Left hindlimb (tissue), 1 donor: Measurements from ENCODE around the gene TNFRSF13B.

Experiments
- DNase-seq: peaks from one replicate; pipeline ENCODE4 v3.0.0-alpha.2; 2018

Gene TNFRSF13B

DNA sequence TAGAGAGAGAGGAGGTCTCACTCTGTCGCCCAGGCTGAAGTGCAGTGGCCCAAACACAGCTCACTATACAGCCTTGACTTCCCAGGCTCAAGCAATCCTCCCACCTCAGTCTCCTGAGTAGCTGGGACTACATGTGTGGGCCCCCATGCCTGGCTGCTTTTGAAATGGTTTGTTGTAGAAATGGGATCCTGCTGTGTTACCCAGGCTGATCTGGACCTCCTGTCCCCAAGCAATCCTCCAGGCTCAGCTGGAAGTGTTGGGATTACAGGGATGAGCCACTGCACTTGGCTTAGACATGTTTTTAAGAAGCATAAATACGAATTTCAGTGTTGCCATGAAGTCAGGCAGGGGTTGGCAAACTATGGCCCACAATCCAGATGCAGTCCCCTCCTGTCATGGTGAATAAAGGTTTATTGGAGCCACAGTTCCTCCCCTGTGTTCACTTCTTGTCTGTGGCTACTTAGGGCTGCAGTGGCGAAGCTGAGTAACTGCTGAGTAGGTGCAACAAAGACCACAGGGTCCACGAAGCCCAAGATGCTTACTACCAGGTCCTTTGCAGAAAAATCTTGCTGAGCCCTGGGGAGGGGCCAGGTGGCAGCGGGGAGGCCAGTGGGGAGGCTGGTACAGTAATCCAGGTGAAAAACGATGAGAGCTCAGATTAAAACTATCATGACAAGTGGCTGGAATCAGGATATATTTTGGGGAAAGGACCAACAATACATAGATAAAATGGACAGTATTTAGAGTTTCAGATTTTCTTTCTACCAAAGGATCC is 35.2 kb downstream of the TNFRSF13B start:
- DNase-seq = no peak

DNA sequence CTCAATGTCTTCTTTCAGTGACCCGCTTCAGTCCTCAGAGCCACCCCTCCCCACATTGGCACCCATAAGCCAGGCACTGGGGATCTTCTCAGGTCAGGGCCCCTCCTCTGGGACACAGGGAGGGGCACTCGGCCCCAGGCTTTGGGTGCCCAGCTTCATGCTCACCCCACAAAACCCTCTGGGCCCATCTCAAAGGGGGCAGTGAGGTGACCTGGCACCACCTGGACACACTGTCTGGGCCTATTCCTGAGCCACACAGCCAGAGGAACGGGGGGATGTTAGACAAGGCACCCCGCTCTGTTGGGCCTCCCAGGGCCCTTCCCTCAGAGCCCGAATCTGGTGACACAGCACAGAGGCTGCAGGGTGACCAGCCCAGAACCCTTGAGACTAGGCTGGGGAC is 36.1 kb downstream of the TNFRSF13B start:
- no peak for DNase-seq

DNA sequence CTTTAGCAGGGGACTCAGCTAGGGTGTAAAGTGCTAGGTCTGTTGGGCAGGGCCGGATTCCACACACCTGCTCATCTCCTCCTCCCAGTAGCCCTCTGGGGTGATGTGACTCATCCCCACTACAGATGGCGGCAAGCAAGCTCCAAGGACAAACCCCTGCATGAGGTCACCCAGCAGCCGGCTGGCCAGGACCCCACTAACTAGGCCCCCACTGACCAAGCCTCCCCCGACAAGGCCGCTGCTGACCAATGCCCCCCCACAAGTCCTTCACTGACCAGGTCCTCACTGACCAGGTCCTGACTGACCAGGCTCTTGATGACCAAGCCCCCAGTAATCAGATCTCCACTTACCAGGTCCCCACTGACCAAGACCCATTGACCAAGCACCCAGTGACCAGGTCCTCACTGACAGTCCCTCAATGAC is 36.7 kb downstream of the TNFRSF13B start:
- no peak for DNase-seq

DNA sequence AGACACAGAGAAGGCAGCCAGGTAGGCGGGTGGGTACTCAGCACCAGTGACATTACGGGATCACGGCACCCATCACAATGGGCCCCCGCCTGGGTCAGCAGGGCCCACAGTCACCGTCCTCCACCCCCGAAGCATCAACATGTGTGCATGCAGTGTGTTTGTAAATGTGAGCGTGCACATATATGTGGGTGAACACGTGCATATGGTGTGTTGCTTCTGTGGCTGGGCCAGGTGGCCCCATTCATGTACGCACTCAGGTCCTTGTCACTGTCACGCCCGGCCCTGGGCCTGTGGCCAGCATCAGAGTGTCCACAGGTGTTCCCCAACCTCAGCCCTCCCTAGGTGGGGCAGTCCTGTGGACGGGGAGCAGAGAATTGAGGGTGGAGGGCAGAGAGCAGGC is 37.1 kb downstream of the TNFRSF13B start:
- DNase-seq = no peak

DNA sequence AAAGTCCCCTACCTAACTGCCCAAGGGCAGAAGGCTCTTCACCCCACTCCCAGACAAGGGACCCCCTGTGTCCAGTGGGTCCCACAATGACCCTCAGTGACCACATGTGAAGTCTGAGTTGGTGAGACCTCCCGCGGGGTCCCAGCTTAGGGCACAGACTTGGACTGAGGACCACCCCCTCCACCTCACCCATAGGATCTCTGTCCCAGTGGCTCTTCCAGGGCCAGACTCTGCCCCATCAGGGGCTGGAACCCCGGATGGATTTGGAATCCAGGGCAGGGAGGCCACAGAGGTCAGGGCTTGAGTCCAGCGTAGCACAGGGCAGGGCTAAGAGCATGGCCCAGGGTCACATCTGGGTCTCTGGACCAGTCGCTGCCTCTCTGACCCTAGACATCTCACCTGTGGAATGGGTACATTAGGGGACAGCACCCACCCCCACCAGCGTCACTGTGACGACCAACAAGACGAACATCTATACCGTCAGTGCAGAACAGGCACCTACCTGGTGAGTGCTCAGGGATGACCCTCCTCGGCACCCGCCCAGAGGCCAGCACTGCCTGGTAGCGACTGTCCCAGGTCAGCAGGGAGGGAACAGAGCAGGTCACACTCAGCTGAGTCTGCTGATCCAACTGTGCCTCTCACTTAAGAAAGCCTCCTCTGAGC is 37.7 kb downstream of the TNFRSF13B start:
- no peak for DNase-seq

DNA sequence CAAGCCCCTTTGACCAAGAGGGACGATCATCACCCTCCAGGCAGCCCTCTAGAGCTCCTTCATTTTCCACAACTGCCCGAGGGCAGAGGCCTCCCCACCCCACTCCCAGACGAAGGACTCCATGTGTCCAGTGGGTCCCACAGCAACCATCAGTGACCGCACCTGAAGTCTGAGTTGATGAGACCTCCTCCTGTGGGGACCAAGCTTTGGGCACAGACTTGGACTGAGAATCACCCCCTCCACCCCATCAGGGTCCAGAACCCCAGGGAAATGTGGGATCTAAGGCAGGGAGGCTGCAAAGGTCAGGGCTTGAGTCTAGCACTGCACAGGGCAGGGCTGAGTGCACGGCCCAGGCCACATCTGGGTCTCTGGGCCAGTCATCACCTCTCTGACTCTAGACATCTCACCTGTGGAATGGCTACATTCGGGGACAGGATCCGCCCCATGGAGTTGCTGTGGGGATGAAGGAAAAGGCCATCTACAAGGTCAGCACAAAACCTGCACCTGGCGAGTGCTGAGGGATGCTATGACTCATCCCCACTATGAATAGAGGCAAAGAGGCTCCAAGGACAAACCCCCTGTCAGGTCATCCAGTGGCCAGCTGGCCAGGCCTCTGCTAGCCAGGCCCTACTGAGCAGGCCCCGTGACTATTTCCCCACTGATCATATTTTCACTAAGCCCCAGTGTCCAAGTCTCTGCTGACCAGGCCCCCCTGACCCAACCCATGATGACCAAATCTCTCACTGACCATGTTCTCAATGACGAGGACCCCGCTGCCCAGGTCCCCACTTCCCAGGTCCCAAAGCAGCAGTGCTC is 38.4 kb downstream of the TNFRSF13B start:
- no peak for DNase-seq

DNA sequence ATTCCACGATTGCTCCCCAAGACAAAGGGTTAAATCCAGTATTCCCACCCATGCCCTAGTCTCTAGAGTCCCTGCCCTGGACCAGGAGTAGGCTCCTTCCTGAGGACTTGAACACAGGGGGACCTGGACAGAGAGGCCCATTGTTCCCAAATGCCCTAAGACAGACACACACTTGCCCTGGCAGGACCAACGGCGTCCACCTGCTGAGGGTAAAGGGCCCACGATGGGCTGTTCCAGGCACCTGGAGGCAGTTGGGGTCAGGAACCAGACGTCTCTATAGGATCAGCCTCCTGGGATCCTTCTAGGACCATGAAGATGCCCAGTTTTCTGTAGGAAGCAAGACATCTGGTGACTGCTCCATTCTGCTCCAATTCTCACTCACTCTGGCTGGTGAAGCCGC is 39.3 kb downstream of the TNFRSF13B start:
- no peak for DNase-seq

DNA sequence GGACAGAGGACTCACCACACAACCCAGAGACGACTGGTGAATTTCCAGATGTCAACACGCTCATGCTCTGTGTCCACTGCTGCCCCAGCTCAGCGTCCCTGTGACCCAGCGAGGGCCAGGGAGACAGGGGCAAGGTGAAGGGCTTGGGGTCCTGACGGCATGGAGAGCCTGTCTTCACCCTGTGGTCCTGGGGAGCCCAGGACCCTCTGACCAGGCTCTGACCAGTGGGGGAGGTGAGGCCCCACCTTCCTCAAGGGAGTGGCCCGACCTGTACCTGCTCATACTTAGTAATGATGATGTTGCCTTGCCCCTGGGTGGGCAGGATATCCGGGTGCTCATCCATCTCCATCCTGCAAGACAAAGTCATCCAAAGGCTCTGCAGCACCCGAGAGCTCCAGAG is 39.8 kb downstream of the TNFRSF13B start:
- no peak for DNase-seq

DNA sequence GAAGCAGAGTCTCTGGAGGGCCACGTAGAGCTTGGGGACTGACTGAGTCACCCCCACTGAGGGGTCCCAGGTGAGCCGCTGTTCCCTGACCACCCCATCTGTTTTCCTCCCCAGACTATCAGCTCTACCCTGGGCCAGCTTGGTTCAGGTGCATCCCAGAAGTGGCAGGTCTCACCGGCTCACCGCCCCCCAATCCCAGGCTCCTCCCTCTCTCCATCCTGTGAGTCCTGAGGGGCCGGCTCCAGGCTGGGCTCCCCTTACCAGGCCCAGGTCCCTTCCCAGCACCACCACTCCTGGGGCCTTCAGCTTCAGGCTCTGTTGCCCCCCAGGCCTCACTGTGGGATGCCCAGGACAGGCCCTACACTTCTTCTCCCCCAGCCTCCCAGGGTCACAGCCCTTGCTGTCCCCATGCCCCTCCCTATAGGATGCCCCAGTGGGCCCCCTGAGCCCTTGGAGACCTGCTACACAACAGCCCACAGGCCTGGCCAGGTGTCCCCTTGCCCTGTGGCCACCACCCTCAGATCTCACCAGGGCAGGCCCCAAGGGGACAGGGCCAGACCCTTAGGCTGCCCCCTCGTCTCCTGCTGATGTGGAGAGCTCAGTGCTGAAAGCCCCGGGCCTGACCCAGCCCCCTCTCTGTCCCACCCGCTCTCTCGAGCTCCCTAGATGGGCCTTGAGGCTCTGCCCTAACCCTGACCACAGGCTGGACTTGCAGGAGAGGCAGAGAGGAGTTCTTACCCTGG is 40.4 kb downstream of the TNFRSF13B start:
- no peak for DNase-seq

DNA sequence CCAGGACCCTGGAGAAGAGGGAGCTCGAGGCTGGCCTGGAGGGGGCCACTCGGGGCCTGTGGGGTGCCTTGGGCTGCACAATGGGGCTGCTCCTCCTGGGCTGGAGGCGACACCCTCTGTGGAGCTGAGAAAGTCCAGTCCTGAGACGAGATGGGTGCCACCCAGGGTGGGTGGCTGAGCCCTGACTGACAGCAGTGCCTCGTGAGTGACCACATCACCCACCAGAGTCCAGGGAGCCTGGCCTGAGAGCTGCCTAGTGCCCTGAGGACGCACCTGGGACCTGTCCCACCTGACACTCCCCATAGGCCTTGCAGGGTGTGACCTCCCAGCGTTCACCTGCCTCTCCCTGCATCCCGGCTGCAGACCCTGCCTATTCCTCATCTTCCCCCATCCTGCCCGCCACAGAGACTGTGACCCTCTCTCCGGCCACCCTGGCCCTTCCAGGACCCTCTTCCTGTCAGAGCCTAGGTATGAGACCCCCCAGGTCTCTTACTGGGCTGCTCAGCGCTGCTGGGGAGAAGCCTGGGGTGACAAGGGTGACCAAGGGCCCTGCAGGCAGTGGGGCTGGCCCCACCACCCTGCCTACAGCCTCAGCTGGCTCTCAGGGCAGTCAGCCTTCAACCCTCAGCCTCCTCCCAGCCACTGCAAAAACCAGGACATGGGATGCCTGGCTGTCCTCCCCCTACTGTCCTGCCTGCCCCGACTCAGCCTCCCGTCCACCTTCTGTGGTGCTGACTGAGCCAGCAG is 41.2 kb downstream of the TNFRSF13B start:
- DNase-seq = no peak

DNA sequence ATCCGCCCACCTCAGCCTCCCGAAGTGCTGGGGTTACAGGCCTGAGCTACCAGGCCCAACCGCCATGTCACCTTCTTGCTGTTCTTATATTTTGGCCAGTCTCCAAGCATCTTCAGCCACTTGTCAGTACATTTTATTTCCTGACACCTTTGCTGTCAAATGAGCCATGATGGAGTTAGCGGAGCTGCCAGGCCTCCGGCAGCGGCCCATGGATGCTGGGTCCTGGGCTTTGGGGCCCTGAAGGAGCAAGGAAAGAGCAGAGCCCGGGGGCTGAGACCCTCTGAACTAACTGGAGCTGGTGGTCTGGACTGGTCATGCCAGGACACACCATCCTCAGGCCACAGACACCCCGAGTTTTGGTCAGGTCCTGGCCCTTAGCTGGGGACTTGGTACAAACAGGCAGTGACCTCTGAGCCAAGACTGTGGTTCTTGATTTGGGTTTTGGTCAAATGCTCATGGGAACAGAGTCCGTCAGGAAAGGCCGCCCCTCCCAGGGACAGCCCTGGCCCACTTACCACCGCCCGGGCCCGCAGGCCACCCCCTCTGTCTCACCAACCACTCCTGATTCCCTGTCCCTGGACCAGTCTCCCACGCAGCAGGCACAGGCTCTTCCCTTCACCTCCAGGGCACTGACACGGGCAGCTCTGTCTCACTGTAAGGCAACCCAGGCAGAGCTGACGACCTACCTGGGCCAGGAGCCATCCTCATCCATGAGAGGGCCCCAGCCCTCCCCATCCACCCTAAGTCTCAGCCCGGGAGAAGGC is 42.0 kb downstream of the TNFRSF13B start:
- no peak for DNase-seq

DNA sequence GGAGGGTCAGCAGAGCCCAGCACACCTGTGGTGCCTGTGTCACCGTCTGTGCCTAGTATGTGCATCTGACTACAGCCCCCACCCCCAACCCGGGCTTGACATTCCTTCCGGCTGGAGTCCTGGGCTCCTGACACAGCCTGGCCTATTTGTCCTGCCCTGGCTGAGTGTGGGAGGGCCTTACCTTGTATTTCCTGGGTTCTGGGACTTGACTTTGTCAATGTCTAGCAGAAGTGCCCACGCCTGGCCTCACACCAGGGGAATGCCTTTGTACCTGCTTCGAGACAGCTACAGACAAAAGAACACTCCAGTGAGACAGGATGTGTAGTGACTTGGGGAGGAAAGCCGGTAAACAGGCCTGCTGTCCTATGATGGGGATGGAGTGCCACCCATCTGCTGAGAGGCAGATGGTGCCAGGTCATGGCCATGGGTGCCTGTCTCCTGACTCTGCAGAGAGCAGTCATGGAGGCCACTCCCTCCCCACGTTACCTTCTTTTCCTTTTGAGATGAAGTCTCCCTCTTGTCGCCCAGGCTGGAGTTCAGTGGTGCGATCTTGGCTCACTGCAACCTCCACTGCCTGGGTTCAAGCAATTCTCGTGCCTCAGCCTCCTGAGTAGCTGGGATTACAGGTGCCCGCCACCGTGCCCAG is 42.8 kb downstream of the TNFRSF13B start:
- no peak for DNase-seq

DNA sequence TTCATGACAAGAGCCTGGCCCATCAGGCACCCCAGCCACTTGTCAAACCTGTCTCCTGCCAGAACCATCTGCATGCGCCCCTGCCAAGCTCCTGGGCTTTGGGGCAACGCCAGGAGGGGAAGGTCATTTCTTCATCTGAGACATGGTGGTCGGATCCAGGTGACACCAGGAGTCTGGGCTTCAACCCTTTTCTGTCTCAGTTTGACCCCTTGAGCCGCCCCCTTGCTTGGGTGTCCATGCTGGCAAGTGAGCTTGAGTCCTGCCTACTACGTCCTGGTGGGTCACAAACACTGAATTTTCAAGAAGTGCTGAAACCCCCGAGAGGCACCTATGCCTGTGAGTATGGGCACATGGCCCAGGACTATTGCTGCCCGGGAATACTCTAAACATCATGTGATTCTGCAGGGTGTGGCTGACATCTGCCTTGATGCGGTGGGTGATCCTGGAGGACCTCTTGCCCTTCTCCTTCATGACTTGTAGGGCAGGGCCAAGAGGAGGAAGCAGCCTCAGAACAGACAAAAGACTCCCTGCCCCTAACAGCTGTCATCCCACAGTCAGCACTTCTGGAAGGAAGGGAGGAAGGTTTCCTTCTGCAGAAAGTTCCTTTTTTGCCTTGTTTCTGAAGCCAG is 43.4 kb downstream of the TNFRSF13B start:
- DNase-seq = no peak

DNA sequence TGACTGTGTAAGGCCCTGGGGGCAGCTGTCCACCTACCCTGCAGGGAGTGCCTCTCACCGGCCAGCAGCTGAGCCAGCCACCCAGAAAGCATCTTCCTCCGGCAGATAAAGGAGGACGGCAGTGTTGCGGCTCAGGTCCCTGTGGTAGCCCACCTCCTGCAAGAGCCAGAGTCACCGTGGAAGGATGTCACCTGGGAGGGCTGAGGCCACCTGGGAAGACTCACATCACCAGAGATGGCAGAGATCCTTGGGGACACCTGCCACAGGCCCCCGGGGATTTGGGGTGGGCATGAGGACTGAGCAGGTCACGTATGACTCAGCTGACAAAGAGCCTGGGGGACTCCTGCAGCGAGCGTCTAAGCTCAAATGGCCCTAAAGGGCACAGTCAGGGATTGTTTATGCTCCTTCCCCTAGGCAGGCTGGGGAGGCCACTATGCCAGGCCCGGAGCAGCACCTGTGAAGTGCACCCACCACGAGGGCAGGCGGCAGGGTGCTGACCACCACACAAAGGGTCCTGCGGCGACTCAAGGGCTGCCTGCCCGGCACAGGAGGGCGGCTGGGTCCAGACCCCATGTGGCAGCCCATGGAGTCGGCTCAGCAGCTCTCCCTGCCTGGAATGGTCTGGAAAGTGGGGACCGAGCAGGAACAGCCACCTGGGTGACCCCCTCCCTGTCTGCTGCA is 44.1 kb downstream of the TNFRSF13B start:
- no peak for DNase-seq

DNA sequence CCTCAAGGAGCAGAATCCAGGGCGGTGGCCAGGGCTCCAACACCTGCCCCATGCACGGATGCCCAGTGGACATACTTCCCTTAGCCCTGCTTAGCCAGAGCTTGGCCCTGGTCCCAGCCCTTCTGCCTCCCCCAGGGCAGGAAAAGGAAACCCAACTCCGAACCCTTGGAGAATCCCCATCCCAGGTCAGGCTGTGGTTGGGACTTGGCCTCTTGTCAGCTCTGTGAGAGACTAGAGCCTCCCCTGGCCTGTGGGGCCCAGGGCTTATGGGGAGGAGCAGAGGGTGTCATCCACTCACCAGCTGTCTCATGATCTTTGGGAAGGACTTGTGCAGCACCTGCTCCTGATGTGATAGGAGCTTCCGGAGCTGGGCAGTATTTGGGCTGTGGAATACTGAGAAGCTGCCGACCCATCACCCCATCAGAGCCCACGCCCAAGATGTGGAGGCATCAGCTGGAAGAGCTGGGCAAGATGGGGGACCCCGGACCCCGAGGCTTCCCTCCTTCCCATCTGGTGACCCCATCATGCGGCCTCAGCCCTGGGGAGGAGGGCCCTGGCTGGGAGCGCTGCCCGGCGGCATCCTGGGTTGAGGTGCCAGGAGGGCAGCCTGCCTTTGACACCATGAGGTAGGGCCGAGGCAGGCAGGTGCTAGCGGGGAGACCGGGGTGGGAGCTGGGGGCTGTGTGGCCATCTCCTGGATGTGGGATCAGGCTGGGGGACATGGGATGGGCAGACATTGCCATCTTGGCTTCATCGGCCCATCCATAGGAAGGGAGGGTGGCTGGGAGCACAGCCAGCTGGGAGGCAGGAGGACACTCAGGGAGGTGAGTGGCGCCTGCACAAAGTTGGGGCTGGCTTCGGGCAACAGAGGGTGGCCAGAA is 45.1 kb downstream of the TNFRSF13B start:
- DNase-seq = no peak

DNA sequence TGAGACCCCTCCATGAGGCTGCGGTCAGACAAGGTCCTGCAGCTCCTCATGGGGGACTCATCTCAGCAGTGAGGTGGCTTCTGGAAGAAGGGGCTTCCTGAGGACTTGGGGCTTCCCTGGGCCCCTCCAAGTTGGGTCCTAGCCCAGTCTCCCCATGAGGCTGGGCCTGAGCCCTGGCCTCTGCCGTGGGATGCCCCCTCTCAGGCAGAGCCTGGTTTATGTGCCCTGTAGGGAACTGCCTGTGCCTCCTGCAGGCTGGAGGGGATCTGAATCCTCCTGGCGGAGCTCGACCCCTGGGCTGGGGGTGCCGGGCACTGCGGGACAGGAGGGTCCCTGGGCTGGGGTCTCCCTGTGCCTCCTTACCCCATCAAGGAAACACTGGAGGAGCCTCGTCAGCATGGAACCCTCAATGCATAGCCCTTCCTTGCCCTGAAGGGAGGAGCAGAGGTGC is 45.8 kb downstream of the TNFRSF13B start:
- DNase-seq = no peak

DNA sequence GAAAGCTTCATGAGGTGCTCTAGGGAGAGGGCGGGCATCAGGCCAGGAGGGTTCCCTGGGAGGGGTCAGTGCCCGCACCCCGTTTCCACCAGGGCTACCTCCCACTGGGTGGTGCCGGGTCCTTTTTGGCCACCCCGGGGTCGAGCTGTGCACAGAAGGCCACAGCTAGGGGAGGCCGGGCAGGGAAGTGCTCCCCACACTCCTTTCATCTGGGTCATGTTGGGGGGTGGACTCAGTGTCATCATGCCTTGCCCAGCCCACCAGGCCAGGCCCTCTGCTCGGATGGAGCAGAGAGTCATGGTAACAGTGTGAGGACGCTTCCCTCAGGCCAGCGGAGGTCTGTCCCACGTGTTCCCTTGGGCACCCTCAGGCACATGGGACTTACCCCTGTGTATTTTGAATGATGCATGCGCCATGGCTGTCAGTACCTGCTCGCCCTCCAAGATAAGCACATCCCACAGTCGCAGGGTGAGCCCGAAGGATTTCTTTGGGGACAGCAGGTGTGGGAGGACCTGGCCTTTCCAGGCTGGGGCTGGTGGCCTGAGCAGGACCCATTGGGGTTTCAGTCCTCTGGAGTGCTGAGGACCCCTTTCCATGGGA is 46.4 kb downstream of the TNFRSF13B start:
- no peak for DNase-seq
